Liver (tissue), 9 donors: ENCODE data around the gene TENT4B. TPM values are rescaled to one million over a fixed set of nuclear protein-coding genes. Genes with fewer than 3 reads are reported as not detected.

Source experiments
- DNase-seq: peaks from one replicate; pipeline ENCODE4 v3.0.0-alpha.2; 2017; ENCODE audit warnings: low spot score
- H3K27ac ChIP-seq, 2 donors: one replicate each; pipeline ENCODE4 v1.7.0; 2013; ENCODE audit warnings: inconsistent platforms in 2 of 2, low read length in 2 of 2, control low read depth in 1 of 2, low read depth in 1 of 2, mild to moderate bottlenecking in 1 of 2
- H3K27me3 ChIP-seq, 4 donors: one replicate each; pipeline versions ENCODE4 v1.6.1 to v1.7.0; 2013; ENCODE audit warnings: low read length in 3 of 4, inconsistent platforms in 1 of 4, mild to moderate bottlenecking in 1 of 4, moderate library complexity in 1 of 4; ENCODE audit not compliant: control insufficient read depth in 4 of 4, insufficient read depth in 4 of 4
- H3K36me3 ChIP-seq, 4 donors: one replicate each; pipeline versions ENCODE4 v1.6.1 to v1.7.0; 2013; ENCODE audit warnings: low read length in 3 of 4, mild to moderate bottlenecking in 3 of 4, low read depth in 1 of 4, moderate library complexity in 1 of 4; ENCODE audit not compliant: control insufficient read depth in 4 of 4, insufficient read depth in 3 of 4
- H3K4me1 ChIP-seq, 4 donors: one replicate each; pipeline versions ENCODE4 v1.6.1 to v1.7.0; 2013; ENCODE audit warnings: low read length in 3 of 4, mild to moderate bottlenecking in 3 of 4, moderate library complexity in 1 of 4; ENCODE audit not compliant: control insufficient read depth in 4 of 4, insufficient read depth in 4 of 4
- H3K4me3 ChIP-seq, 3 donors: one replicate each; pipeline versions ENCODE4 v1.6.1 to v1.7.0; 2013; ENCODE audit warnings: low read length in 3 of 3, control low read depth in 1 of 3, low read depth in 1 of 3, mild to moderate bottlenecking in 1 of 3
- H3K9ac ChIP-seq, 2 donors: one replicate each; pipeline ENCODE4 v1.7.0; 2013; ENCODE audit warnings: low read length in 2 of 2, mild to moderate bottlenecking in 2 of 2, moderate library complexity in 2 of 2, control low read depth in 1 of 2, low read depth in 1 of 2
- H3K9me3 ChIP-seq, 4 donors: one replicate each; pipeline versions ENCODE4 v1.6.1 to v1.7.0; 2013; ENCODE audit warnings: low read length in 3 of 4; ENCODE audit not compliant: control insufficient read depth in 4 of 4
- EGR1 ChIP-seq, 2 donors: IDR thresholded peaks; 2 replicates each; pipeline ENCODE4 v1.6.1; 2016 to 2018; ENCODE audit warnings: antibody characterized with exemption in 2 of 2, low read depth in 2 of 2
- GABPA ChIP-seq, 2 donors: IDR thresholded peaks in 1 of 2; conservative IDR thresholded peaks in 1 of 2; 2 replicates each; pipeline ENCODE4 v1.6.1; 2016; ENCODE audit warnings: antibody characterized with exemption in 2 of 2, mild to moderate bottlenecking in 1 of 2, moderate library complexity in 1 of 2
- HNF4A ChIP-seq, 2 donors: conservative IDR thresholded peaks; 2 replicates each; pipeline ENCODE4 v1.6.1; 2016; ENCODE audit warnings: antibody characterized with exemption in 2 of 2, mild to moderate bottlenecking in 2 of 2
- HNF4G ChIP-seq: IDR thresholded peaks from 2 replicates; pipeline ENCODE4 v1.6.1; 2016; ENCODE audit warnings: antibody characterized with exemption
- JUND ChIP-seq, 2 donors: IDR thresholded peaks; 2 replicates each; pipeline ENCODE4 v1.6.1; 2016; ENCODE audit warnings: antibody characterized with exemption in 2 of 2
- RAD21 ChIP-seq, 2 donors: IDR thresholded peaks; 2 replicates each; pipeline ENCODE4 v1.6.1; 2016; ENCODE audit warnings: antibody characterized with exemption in 2 of 2, mild to moderate bottlenecking in 2 of 2
- RXRA ChIP-seq, 2 donors: IDR thresholded peaks; 2 replicates each; pipeline ENCODE4 v1.6.1; 2017 to 2018; ENCODE audit warnings: antibody characterized with exemption in 2 of 2, mild to moderate bottlenecking in 1 of 2
- SP1 ChIP-seq: IDR thresholded peaks from 2 replicates; pipeline ENCODE4 v1.6.1; 2018; ENCODE audit warnings: antibody characterized with exemption, mild to moderate bottlenecking
- TAF1 ChIP-seq: conservative IDR thresholded peaks from 2 replicates; pipeline ENCODE4 v1.6.1; 2016; ENCODE audit warnings: antibody characterized with exemption, mild to moderate bottlenecking
- YY1 ChIP-seq: IDR thresholded peaks from 2 replicates; pipeline ENCODE4 v1.6.1; 2016; ENCODE audit warnings: antibody characterized with exemption, mild to moderate bottlenecking
- WGBS: extraction: QIAGEN DNeasy Blood & Tissue Kit; methylation state at CpG from one replicate; pipeline ENCODE4 v1.1.7; 2013; 5-methylcytosine and 5-hydroxymethylcytosine counted together
- polyA plus RNA-seq, 2 donors: library from polyadenylated mRNA; stranded (reverse) in 1 of 2; unstranded in 1 of 2; fragments of 200-250 nt in 1 of 2; fragments of >200 nt in 1 of 2; fragmentation: Nextera tagmentation in 1 of 2; extraction: Ambion mirVana in 1 of 2; gene quantifications; one replicate each; pipeline versions ENCODE4 v1.2.1 to v1.2.3, GENCODE V29; 2013 to 2015
- total RNA-seq, 2 donors: library from RNA; depleted of rRNA; stranded (reverse); fragments of >200 nt; gene quantifications; one replicate each; pipeline ENCODE4 v1.2.3, GENCODE V29; 2014
- TF ChIP-seq, protein P1 (sequence below): fragments of 150-350 bp; IDR thresholded peaks from 2 replicates; pipeline ENCODE4 v1.5.1; 2017; ENCODE audit warnings: improper control_type of control experiment, low read depth, low read length; ENCODE audit not compliant: missing input control
- TF ChIP-seq, protein P2 (sequence below): IDR thresholded peaks from 2 replicates; pipeline ENCODE4 v1.6.1; 2016; ENCODE audit warnings: antibody characterized with exemption
- TF ChIP-seq, protein P3 (sequence below): IDR thresholded peaks from 2 replicates; pipeline ENCODE4 v1.6.1; 2016; ENCODE audit warnings: antibody characterized with exemption
- TF ChIP-seq, protein P4 (sequence below): IDR thresholded peaks from 2 replicates; pipeline ENCODE4 v1.6.1; 2016; ENCODE audit warnings: antibody characterized with exemption
- TF ChIP-seq, protein P5 (sequence below): IDR thresholded peaks from 2 replicates; pipeline ENCODE4 v1.6.1; 2016; ENCODE audit warnings: antibody characterized with exemption, mild to moderate bottlenecking
- donor health status: healthy.
- donor health status: healthy.
- donor health status: healthy.
- donor health status: healthy.
- donor health status: healthy.

Gene TENT4B
- total and polyA plus RNA-seq, 4 donors = 4.2 to 10.8 (median 7.9) TPM

DNA sequence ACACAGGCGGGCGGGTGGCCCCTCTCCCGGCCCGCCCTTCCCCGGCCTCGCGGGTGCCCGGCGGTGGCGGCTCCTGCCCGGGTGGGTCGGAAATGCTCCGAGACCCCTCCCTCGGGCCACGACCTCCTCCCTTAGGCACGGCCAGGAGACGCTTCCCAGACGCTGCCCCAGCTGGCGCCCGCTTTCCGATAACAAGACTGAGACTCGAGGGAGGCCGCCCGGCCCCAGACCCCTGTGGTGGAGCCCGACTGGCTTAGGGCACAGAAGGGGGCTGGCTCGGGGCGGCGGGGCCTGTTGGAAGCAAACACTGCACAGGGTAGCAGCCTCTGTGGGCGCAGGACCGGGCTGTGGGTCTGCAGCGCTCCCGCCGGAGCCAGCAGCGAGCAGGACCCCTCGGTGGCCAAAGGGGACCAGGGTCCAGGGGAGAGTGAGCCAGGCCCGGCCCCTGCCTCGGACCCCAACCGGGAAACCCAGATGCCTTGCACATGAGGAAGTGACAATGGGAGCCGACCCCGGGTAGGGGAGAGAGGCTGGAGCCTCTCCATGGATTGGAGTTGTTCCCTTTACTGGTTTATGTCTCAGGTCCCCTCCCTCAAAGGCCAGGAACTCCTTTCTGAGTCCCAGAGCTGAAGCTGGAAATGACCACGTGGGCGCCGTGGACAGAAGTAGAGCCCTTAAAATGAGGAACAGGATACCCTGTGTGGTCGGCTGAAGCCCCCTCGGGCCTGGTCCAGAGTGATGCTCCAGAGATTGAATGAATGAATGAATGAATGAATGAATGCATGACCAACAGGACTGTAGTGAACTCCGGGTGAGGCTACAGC is 93.4 kb downstream of the TENT4B start:
- no peaks in the 10 kb centered on the region for H3K36me3 ChIP-seq
- H3K4me3 ChIP-seq = peak overlapping the region in 2 of 3 donors; percentile 22 to 77
- H3K27ac ChIP-seq = no peak overlapping the region
- H3K4me1 ChIP-seq = peaks cover 2 to 14% (median 7%) of the 10 kb centered on the region in 4 donors
- no peak overlapping the region for H3K9ac ChIP-seq
- no peaks in the 10 kb centered on the region for H3K27me3 ChIP-seq
- H3K9me3 ChIP-seq = no peaks in the 10 kb centered on the region
- TF ChIP-seq HNF4G (no peak), RXRA (IDR thresholded peaks at IDR 0.05) (no peak), GABPA (IDR thresholded peaks at IDR 0.05 in 1 of 2, conservative IDR thresholded peaks at IDR 0.05 in 1 of 2) (no peak), JUND (IDR thresholded peaks at IDR 0.05) (no peak), HNF4A (conservative IDR thresholded peaks at IDR 0.05) (no peak), EGR1 (IDR thresholded peaks at IDR 0.05; ENCODE audit: low read depth in 2 of 2) (no peak), RAD21 (IDR thresholded peaks at IDR 0.05) (no peak), YY1 (no peak), TAF1 (no peak), SP1 (no peak)
- TF ChIP-seq, protein P1, sequence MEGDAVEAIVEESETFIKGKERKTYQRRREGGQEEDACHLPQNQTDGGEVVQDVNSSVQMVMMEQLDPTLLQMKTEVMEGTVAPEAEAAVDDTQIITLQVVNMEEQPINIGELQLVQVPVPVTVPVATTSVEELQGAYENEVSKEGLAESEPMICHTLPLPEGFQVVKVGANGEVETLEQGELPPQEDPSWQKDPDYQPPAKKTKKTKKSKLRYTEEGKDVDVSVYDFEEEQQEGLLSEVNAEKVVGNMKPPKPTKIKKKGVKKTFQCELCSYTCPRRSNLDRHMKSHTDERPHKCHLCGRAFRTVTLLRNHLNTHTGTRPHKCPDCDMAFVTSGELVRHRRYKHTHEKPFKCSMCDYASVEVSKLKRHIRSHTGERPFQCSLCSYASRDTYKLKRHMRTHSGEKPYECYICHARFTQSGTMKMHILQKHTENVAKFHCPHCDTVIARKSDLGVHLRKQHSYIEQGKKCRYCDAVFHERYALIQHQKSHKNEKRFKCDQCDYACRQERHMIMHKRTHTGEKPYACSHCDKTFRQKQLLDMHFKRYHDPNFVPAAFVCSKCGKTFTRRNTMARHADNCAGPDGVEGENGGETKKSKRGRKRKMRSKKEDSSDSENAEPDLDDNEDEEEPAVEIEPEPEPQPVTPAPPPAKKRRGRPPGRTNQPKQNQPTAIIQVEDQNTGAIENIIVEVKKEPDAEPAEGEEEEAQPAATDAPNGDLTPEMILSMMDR = no peak
- TF ChIP-seq, protein P2, sequence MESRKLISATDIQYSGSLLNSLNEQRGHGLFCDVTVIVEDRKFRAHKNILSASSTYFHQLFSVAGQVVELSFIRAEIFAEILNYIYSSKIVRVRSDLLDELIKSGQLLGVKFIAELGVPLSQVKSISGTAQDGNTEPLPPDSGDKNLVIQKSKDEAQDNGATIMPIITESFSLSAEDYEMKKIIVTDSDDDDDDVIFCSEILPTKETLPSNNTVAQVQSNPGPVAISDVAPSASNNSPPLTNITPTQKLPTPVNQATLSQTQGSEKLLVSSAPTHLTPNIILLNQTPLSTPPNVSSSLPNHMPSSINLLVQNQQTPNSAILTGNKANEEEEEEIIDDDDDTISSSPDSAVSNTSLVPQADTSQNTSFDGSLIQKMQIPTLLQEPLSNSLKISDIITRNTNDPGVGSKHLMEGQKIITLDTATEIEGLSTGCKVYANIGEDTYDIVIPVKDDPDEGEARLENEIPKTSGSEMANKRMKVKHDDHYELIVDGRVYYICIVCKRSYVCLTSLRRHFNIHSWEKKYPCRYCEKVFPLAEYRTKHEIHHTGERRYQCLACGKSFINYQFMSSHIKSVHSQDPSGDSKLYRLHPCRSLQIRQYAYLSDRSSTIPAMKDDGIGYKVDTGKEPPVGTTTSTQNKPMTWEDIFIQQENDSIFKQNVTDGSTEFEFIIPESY = no peak
- TF ChIP-seq, protein P3, sequence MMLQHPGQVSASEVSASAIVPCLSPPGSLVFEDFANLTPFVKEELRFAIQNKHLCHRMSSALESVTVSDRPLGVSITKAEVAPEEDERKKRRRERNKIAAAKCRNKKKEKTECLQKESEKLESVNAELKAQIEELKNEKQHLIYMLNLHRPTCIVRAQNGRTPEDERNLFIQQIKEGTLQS = no peak
- TF ChIP-seq, protein P4, sequence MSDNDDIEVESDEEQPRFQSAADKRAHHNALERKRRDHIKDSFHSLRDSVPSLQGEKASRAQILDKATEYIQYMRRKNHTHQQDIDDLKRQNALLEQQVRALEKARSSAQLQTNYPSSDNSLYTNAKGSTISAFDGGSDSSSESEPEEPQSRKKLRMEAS = no peak
- DNase-seq = no peak
- 20% methylated on average over 46 of the region's 46 CpGs for WGBS

DNA sequence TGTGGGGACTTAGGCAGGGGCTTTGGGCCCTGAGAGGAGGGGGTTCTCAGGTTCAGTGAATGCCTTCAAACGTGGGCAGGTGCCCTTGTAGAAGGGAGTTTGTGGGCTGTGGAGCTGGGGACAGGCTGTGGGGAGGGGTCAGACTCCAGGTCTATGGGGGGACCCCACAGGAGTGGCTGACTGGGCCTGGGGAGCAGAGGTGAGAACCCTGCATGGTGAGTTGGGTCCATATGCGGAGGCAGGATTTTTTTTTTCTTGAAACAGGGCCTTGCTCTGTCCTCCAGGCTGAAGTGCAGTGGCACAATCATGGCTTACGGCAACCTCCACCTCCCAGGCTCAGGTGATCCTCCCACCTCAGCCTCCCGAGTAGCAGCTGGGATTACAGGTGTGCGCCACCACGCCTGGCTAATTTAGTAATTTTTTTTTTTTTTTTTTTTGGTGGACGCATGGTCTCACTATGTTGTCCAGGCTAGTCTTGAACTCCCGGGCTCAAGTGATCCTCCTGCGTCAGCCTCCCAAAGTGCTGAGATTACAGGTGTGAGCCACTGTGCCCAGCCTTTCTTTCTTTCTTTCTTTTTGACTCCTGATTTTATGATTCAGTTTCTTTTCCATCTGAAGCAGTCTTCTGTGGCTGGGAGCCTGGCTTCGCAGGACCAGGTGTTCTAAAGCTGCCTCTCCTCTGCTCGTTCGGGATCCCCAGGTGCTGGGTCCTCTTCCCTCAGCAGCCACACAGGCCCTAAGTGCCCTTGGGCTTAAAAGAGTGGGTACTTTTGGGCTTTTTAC is 94.2 kb downstream of the TENT4B start:
- Histone ChIP-seq H3K4me1 (peaks cover 2 to 14% (median 7%) of the 10 kb centered on the region in 4 donors), H3K4me3 (no peak overlapping the region), H3K27me3 (no peaks in the 10 kb centered on the region), H3K36me3 (no peaks in the 10 kb centered on the region), H3K9ac (no peak overlapping the region), H3K27ac (no peak overlapping the region), H3K9me3 (no peaks in the 10 kb centered on the region)
- 96% methylated on average over 12 of the region's 12 CpGs for WGBS
- no peak for DNase-seq
- TF ChIP-seq, protein P2 = no peak
- TF ChIP-seq, protein P4 = no peak
- TF ChIP-seq, protein P5, sequence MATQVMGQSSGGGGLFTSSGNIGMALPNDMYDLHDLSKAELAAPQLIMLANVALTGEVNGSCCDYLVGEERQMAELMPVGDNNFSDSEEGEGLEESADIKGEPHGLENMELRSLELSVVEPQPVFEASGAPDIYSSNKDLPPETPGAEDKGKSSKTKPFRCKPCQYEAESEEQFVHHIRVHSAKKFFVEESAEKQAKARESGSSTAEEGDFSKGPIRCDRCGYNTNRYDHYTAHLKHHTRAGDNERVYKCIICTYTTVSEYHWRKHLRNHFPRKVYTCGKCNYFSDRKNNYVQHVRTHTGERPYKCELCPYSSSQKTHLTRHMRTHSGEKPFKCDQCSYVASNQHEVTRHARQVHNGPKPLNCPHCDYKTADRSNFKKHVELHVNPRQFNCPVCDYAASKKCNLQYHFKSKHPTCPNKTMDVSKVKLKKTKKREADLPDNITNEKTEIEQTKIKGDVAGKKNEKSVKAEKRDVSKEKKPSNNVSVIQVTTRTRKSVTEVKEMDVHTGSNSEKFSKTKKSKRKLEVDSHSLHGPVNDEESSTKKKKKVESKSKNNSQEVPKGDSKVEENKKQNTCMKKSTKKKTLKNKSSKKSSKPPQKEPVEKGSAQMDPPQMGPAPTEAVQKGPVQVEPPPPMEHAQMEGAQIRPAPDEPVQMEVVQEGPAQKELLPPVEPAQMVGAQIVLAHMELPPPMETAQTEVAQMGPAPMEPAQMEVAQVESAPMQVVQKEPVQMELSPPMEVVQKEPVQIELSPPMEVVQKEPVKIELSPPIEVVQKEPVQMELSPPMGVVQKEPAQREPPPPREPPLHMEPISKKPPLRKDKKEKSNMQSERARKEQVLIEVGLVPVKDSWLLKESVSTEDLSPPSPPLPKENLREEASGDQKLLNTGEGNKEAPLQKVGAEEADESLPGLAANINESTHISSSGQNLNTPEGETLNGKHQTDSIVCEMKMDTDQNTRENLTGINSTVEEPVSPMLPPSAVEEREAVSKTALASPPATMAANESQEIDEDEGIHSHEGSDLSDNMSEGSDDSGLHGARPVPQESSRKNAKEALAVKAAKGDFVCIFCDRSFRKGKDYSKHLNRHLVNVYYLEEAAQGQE = no peak
